Activated CD8-positive, alpha-beta memory T cell treated with anti-CD3 and anti-CD28 coated beads, Interleukin-2, amount 50 U/mL, for 1 hour (primary cell): ENCODE results near the gene ARHGAP26.
A peak's percentile ranks its signal among the peaks of the same experiment; 100 is the strongest.

Source experiments
- DNase-seq: peaks from one replicate; pipeline ENCODE4 v3.0.0-alpha.2; 2020; ENCODE audit errors: extremely low read depth

ARHGAP26 gene

DNA sequence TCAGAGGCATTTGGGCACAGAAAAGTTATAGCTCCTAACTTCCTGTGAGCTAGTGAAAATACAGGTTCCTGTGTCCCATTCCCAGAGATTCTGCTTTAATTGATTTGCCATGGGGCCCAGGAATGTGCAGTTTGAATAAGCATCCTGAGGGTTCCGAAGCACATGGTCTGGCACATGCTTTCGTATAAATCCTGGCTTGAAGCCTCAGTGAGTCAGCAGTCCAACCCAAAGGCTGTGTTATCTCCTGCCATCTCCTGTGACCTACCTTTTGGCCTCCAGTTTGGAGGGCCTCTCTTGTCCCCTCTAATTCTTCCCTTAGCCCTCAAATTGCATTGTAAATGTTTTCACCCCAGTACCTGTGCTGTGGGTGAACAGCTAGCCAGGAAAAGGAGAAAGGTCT, 449.5 kb downstream of the ARHGAP26 start:
- no peak for DNase-seq

DNA sequence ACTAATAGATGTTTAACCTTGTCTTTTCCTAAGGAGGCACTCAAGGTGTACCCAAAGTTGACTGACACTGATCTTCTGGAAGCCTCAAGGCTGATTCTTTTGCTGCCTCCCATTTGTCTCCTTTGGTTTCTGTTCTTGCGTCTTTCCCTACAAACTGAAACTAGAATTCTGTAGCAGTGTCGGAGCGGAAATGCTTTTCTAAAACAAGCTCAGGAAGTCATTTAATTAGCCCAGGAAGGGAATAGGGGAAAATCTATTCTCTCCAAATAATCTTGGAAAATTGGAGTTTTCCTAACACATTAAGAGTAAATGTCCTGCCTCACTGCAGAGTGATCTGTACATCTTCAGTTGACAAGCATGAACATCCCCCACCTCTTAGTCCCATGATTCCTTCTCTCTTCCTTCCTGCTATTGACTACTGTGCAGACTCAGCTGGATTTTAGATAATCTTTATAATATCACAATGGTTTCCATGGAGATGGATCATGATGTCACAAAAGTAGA, 450.6 kb downstream of the ARHGAP26 start:
- DNase-seq = no peak

DNA sequence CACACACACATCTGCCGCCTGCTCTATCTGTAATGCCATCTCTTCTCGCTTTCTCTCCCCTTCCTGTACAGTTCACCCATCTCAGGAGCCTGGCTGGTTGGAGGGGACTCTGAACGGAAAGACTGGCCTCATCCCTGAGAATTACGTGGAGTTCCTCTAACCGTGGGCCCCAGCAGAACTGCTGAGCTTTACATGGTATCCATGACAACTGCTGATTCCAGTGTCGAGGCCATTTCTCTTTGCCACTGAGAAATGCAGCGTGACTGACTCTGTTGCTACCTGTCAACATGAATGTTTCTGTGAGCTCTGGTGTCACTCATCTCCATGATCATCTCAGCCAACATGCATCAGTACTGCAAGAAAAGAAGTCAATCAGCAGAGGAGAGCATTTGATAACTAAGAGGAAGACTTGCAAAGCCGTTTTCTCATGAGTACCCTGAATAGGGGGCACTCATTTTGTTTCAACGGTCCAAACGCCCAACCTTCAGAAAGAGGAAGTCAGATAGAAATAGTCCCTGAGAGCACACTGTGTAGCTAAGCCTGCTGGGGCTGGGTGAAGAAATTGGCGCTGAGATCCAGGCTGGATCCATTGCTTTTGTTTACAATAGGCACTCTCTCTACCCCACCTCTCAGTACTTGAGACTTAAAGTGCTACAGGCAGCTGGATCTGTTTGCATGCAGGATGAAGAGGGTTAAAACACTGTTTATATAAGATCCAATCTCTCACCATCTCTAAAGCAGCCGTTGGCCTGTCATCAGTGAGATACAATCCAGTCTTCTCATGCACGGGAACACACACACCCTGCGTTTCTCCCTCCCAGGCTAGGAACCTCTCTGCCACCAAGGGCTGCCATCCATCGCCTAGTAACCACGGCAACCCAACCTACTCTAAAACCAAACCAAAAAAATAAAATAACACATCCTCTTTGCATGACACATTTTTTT, 452.4 kb downstream of the ARHGAP26 start:
- DNase-seq = peak; percentile 40

DNA sequence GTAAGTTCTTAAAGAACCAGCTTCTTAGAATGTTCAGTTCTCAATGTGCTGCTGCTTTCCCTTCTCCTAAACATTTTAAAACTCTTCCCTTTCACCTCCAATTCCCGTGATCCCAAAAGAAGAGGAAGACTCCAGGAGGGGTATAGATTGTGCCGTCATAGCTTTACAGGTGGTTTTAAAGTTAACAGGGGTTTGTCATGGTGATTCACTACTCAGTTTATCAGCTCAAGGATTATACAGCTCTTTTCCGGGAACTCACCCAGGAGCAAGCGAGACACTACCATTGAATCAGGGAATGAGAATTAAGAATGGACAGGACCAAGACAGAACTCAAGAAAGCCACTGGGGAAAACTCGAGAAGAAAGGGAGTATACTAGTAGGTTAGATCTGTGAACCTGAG, 454.5 kb downstream of the ARHGAP26 start:
- DNase-seq = no peak

DNA sequence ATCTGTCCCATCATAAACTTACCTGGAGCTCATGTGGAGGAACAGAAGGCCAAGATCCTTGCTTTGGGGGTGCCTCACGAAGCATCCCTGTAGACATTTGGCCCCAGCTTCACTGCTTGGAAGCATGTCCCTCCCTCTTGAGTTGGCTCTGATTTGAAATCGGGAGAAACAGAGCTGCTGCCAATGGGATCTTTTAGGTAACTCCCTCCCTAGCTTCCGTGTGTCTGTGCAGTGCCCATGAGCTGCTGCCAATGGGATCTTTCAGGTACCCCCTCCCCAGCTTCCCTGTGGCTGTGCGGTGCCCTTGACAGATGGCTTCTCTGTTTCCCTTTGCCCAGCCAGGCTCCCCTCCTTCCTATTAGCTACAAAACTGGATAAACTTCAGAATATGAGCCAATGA, 455.3 kb downstream of the ARHGAP26 start:
- no peak for DNase-seq

DNA sequence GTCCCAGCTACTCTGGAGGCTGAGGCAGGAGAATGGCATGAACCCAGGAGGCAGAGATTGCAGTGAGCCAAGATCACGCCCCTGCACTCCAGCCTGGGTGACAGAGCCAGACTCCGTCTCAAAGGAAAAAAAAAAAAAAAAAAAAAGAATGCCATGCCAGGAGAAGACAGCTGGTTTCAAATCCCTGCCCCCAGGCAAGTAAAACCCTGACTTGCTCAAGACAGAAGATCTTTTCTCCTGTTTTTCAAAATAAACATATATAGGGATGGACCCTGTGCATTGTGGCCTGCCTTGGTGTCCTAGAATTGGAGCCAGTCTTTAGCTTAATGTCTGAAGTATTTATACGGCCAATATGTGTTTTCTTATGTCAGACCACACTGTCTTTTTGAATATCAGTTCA, 456.2 kb downstream of the ARHGAP26 start:
- DNase-seq = no peak

DNA sequence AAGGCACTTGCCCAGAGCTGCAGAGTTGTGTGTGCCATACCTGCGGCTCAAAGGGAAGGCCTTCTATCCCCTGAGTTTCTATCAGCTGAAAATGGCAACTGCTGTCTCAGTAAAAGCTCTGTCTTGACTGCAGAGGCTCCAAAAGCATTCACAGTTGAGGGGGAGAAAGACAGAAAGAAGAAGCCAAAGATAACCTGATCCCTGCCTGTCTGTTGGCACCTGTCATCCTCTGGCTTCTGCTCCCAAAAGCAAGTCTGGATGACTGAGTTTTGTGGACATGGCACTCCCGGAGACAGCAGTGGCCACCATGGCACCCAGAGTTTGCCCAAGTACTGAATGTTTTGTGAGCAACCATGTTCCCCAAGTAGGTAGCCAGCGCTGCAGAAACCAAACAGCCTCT, 456.7 kb downstream of the ARHGAP26 start:
- no peak for DNase-seq

DNA sequence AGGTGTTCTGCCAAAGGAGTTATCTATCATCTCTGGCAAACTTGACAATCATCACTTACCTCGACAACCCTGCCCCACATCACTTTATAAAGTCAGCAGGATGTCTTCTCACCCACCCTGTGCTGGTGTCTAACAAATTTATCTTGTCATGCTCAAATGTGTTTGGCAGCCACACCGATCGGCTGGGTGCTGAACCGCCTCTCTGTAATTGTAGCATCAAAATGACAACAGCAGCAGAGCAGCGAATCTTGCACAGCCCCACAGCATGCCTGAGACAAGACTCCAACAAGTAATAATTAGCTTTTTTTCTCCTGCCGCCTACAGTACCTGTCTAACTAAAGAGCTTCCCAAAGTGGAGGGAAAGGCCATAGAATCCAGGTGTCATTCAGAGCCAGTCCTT, 457.1 kb downstream of the ARHGAP26 start:
- no peak for DNase-seq

DNA sequence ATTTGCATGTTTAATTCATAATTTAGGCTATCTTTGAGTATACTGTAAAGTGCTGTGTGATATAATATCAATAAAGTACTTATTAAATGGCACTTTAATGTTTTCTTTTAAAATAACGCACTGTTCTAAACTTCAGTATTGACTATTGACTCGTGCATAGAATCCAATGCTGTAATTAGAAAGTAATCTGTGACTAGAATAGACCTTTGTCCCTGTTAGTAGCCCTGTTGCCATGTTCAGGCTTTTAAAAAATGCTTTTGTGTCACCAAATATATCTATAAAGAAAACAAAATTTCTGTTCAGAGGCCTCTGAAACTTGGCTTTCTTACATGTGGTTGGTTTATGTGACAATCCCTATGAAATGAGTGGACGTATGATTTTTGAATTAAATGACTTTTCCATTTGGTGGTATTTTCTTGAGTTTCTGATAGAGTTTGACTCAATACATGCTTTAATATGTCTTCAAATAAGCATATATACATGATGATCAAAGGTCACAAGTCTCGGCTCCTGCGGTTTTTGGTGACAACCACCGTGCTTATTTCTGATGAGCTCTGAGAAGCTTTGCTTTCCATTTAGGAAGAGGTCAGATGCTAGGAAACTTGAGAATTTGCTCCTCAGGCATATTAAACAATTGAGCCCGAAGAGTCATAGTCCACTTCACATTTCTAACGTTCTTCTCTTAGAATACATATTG, 458.6 kb downstream of the ARHGAP26 start:
- no peak for DNase-seq

DNA sequence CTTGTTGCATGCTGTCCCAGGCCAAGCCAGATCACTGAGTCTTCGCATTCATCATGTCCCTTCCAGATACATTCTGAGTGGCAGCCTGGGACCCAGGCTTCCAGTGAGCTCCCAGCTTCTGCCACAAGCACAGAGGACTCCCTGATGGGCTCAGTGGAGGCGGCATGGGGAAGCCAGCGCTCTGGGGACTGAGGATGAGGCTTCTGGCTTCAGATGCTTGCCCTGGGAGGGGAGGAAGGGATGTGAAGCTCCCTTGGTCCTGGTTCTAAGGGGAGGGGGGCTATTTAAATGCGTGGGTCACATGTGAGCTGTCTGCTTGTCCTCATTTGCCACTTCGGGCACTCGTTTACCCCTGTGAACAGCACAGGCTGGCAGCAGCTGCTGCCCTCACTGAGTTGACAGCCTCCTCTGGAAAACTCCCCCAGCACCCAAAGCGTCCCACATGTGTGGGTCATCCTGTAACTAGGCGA, 459.3 kb downstream of the ARHGAP26 start:
- no peak for DNase-seq

DNA sequence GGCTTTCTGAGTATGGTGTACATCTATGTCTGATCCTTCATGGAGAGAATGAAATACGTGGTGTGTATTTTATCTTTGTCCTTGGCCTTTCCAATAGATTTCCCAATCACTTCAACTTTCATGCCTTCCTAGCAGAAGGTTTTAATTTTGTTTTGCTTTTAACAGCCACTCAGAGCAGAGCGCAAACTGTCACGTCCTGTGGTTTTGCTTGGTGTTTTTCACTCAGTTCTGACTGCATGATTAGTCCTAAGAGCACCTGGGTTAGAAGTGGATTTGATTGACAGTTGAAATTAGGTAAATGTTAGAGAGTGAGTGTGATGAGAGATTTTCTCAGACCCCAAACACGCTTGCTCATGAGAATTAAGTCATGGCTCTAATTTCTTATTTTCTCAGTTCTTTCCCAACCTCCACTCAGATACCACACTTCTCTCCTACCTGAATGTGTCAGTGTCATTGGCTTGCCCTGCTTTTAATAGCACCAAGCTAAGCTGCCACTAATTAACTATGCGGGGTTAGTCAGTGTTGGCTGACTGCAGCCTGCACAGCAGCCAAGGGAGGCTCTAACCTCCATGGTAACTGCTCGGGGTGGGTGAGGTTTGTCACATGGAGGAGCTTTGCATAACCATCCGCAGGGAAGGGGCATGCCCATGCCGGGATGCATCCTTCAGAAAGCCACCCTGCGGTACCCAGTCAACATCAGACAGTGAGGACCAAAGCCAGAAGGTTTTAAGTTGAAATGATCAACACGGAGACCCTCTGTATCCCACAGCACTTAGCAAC, 459.9 kb downstream of the ARHGAP26 start:
- DNase-seq = no peak

DNA sequence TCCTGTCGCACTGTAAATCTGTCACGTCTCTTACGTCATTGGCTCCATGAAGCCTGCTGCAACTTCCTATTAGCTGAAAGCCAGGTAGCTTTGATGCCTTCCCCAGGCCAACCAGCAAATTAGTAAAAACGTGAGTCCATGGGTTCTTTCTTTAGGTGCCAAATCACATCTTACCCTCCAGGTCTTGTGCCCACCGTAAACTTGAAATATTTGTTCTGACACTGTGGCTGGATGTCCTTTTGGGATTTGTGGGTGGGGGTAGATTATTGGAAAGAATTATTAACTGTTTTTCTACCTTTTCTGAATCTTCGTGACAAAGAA, 460.5 kb downstream of the ARHGAP26 start:
- no peak for DNase-seq

DNA sequence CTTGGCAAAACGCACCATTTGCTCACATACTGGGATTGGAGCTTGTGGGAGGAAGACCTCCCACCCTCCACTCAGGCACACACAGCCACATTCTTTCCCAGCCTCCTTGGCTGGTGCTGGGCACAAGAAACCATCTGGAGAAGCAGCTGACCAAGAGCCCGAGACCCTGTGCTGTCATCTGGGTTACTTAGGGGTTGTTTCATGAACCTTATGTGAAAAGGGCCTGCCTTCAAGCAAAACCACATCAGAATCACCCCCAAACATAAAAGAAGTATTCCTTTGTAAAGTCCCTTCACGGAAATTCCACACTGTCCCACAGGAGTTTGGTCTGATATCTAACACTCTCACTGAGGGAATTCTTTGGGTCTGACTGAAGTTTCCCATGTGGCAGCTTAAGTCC, 461.2 kb downstream of the ARHGAP26 start:
- no peak for DNase-seq

DNA sequence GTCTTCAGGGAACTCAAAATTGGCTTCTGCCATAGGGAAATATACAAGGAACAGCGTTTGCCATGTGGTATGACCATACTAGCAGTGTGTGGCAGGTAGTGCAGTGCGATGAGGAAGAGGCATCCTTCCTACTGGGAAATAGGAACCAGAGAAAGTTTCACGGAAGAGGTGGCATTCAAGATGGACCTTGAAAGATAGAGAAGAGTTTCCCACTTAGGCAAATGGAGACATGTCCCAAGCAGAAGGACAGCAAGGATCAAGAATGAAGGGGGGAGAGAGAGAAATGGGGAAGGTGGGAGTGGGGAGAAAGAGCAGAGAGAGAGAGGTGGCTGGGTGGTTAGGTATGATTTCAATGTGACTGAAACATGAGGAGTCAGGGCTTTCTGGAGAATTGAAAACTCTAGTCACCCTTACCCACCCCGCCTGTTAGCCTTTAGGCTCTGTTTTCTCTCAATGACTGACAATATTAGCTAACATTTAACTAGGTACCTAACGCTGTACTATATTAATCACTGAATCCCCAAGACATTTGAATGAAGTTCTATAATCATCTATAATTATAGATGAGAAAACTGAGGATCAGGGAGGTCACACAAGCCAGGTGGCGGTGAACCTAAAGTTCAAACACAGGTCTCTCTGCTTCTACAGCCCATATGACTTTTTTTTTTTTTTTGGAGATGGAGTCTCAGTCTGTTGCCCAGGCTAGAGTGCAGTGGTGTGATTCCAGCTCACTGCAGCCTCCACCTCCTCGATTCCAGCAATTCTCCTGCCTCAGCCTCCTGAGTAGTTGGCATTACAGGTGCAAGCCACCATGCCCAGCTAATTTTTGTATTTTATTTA, 462.0 kb downstream of the ARHGAP26 start:
- no peak for DNase-seq

DNA sequence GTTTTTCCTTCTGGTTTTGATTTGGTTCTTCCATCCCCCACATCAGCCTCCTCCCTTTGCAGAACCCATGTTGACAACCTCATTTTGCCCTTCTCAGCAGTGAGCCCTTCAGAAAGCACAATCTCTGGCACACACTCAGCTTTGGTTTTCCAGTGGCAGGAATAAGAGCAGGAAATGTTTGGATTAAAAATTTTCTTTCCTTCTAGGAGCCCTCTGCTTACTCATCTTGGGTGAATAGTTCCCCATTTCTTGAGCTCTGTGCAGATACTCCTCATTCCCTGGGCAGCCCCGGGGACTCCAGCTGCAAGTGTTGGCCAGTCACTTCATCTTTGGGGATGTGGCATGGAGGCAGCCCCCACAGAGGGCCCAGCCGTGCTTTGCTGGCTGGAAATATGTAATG, 462.9 kb downstream of the ARHGAP26 start:
- no peak for DNase-seq

DNA sequence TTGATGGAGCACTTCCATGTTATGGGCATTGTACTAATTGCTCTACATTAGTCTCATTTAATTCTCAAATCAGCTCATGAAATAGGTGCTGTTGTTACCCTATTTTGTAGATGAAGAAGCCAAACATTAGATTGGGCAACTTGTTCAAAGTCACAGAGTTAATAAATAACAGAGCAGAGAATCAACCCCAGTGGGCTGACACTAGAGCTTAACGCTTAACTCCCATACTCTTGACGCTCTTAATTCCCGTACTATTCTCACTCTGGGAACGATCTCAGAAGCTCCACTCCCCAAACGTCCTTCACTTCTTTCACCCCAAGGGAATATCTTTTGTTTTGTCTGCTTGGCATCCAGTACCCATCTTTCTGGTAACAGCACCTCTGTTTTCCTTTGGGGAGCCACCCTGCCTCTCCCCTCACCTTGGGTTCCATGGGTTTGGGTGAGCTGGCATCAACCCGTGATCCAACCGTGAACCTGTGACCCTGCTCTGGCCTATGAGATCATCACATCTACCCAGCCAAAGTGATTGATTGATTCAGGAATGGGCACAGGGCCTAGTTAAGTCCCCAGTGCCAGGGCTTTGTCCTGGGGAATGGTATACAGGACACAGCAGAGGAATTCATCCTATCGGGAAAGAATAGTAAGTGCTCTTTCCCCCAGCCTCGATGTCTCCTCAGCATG, 464.1 kb downstream of the ARHGAP26 start:
- no peak for DNase-seq

DNA sequence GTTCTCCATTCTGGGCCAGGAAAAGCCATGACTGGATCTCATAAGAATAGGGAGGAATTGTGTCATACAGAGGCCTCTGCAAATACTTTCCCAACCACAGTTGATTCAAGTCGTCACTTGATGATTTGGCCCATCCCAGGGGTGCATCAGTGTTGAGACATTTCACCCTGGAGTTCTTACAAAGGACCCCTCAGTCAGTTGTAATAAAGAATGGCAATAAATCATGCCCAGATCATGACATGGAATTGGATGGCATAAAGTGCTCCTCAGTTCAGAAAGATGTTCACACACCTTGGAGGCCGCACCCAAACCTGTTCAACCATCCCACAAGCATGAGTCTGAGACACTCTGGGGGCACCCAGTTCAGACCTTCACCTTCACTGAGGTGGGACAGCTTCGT, 465.2 kb downstream of the ARHGAP26 start:
- no peak for DNase-seq

DNA sequence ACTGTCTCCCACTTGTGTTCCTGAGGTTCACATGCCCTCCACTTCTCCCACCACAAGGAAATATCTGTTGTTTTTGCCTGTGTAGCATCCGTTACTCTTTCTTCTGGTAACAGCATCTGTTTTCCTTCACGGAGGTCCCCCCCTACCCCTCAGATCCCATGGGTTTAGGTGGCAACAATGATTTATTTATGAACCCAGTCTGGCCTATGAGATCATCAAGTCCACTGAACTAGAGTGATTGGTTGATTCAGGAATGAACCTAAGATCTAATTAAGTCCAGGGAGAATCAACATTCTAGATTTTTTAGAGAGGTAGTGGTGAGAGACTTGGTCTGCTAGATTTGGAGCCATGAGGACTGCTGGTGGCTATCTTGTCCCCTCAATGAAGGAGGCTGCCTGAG, 466.5 kb downstream of the ARHGAP26 start:
- DNase-seq = no peak

DNA sequence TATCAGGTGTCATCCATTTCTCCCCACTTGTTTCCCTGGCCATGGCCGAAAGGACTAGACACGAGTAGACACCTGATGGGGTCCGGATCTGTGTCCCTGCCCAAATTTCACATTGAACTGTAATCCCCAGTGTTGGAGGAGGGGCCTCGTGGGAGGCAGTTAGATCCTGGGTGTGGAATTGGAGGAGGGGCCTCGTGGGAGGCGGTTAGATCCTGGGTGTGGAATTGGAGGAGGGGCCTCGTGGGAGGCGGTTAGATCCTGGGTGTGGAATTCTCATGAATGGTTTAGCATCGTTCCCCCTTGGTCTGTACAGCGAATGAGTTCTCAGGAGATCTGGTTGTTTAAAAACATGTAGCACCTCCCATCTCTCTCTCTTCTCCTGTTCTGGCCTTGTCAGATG, 467.5 kb downstream of the ARHGAP26 start:
- DNase-seq = no peak

DNA sequence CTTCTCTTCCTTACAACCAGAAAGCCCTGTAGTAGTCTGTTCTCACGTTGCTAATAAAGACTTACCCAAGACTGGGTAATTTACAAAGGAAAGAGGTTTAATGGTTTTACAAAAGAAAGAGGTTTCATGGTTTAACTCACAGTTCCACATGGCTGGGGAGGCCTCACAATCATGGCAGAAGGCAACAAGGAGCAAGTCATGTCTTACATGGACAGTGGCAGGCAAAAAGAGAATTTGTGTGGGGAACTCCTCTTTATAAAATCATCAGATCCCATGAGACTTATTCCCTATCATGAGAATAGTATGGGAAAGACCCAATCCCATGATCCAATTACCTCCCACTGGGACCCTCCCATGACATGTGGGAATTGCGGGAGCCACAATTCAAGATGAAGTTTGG, 468.4 kb downstream of the ARHGAP26 start:
- DNase-seq = no peak
